WTC11 (cell line): ENCODE measurements around the gene UGGT2.
"Not testable (repeated sequence)": the region's sequence is repeated elsewhere in the genome, so short reads cannot be mapped to it uniquely, and the experiment has no call there.

Experiments
- CREB1 ChIP-seq: sonication (generic); formaldehyde crosslinking; IDR thresholded peaks from 2 replicates; pipeline ENCODE4 v1.8.0; 2023; ENCODE audit warnings: mild to moderate bottlenecking, missing genetic modification reagents
- CTCF ChIP-seq: fragments of 200-600 bp; IDR thresholded peaks from 2 replicates; pipeline ENCODE4 v1.8.0; 2022; ENCODE audit warnings: antibody characterized with exemption
- FOXK1 ChIP-seq: sonication (generic); formaldehyde crosslinking; IDR thresholded peaks from 2 replicates; pipeline ENCODE4 v1.8.0; 2022; ENCODE audit warnings: mild to moderate bottlenecking, moderate library complexity, missing genetic modification reagents
- PRRX2 ChIP-seq: fragments of 250-450 bp; sonication (Bioruptor Pico); IDR thresholded peaks from 2 replicates; pipeline ENCODE4 v1.8.0; 2021; ENCODE audit warnings: mild to moderate bottlenecking
- TP53 ChIP-seq: sonication (generic); formaldehyde crosslinking; IDR thresholded peaks from 2 replicates; pipeline ENCODE4 v1.8.1; 2023; ENCODE audit warnings: mild to moderate bottlenecking, missing genetic modification reagents
- ZNF281 ChIP-seq: sonication (generic); formaldehyde crosslinking; IDR thresholded peaks from 2 replicates; pipeline ENCODE4 v1.8.0; 2023; ENCODE audit warnings: mild to moderate bottlenecking, missing genetic modification reagents
- TF ChIP-seq, protein P1 (sequence below): sonication (generic); formaldehyde crosslinking; IDR thresholded peaks from 2 replicates; pipeline ENCODE4 v1.8.1; 2022; ENCODE audit warnings: low read depth, missing genetic modification reagents, borderline replicate concordance

- TF ChIP-seq, protein P1, sequence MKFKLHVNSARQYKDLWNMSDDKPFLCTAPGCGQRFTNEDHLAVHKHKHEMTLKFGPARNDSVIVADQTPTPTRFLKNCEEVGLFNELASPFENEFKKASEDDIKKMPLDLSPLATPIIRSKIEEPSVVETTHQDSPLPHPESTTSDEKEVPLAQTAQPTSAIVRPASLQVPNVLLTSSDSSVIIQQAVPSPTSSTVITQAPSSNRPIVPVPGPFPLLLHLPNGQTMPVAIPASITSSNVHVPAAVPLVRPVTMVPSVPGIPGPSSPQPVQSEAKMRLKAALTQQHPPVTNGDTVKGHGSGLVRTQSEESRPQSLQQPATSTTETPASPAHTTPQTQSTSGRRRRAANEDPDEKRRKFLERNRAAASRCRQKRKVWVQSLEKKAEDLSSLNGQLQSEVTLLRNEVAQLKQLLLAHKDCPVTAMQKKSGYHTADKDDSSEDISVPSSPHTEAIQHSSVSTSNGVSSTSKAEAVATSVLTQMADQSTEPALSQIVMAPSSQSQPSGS (CRISPR knock-in tag), result not testable (repeated sequence)
- not testable (repeated sequence) for TF ChIP-seq PRRX2; CTCF; CREB1 (CRISPR knock-in tag); ZNF281 (CRISPR knock-in tag); TP53; FOXK1 (CRISPR knock-in tag)
Measured at GRCh38 chr13:95928367-95928906, 124.8 kb downstream of the UGGT2 start.
